H1 (cell line): ENCODE results near the gene FBH1. TPM values are rescaled to one million over a fixed set of nuclear protein-coding genes. Genes with fewer than 3 reads are reported as not detected.
A peak's percentile ranks its signal among the peaks of the same experiment; 100 is the strongest.

Source experiments
- CTCF ChIA-PET: fragments of 300-600 bp; sonication (Branson Sonifier 250); formaldehyde crosslinking; loops from one replicate; lab custom pipeline; 2021; ENCODE audit not compliant: partially characterized antibody; lab: Charles Lee
- POLR2A ChIA-PET: fragments of 300-600 bp; sonication (Branson Sonifier 250); formaldehyde crosslinking; loops from one replicate; lab custom pipeline; 2021; ENCODE audit warnings: inconsistent platforms; ENCODE audit not compliant: partially characterized antibody; lab: Charles Lee
- DNase-seq, 2 experiments: peaks; one replicate each; pipeline versions ENCODE4 v3.0.0 to v3.0.0-alpha.2; 2010 to 2022; ENCODE audit warnings: low spot score in 2 of 2, low read depth in 1 of 2, mixed read lengths in 1 of 2
- FAIRE-seq: peaks from 2 replicates; lab custom pipeline; 2011; peaks lifted over from hg19 to GRCh38; lab: Jason Lieb, UNC
- H2AFZ ChIP-seq: 2 replicates; pipeline ENCODE4 v1.8.1; 2012; ENCODE audit warnings: low read length, inconsistent platforms
- H2AK5ac ChIP-seq: 2 replicates; pipeline ENCODE4 v1.6.1; 2013; ENCODE audit warnings: low read depth, low read length
- H2BK120ac ChIP-seq: replicated peaks from 2 replicates; pipeline ENCODE3; 2013; ENCODE audit warnings: low read depth, low read length, inconsistent platforms
- H2BK12ac ChIP-seq: 2 replicates; pipeline ENCODE4 v1.6.1; 2013; ENCODE audit warnings: low read depth, low read length
- H2BK15ac ChIP-seq: 2 replicates; pipeline ENCODE4 v1.6.1; 2013; ENCODE audit warnings: low read length
- H2BK20ac ChIP-seq: 2 replicates; pipeline ENCODE4 v1.6.1; 2013; ENCODE audit warnings: low read length
- H2BK5ac ChIP-seq: 2 replicates; pipeline ENCODE4 v1.6.1; 2013; ENCODE audit warnings: low read depth, low read length
- H3K14ac ChIP-seq: 2 replicates; pipeline ENCODE4 v1.6.1; 2013; ENCODE audit warnings: inconsistent platforms; ENCODE audit not compliant: insufficient read length
- H3K18ac ChIP-seq: 2 replicates; pipeline ENCODE4 v1.6.1; 2013; ENCODE audit warnings: low read length; ENCODE audit errors: extremely low read depth
- H3K23ac ChIP-seq: 2 replicates; pipeline ENCODE4 v1.6.1; 2013; ENCODE audit warnings: inconsistent platforms; ENCODE audit not compliant: insufficient read length
- H3K23me2 ChIP-seq: 2 replicates; pipeline ENCODE4 v1.6.1; 2013; ENCODE audit warnings: low read depth, low read length
- H3K27ac ChIP-seq: 2 replicates; pipeline ENCODE4 v1.6.1; 2011; ENCODE audit warnings: low read depth, low read length, inconsistent platforms
- H3K27me3 ChIP-seq, 4 experiments: replicated peaks in 1 of 4; 1 replicate in 1 of 4; 2 replicates in 3 of 4; pipeline versions ENCODE4 v1.6.1 to v1.8.1; 2011 to 2013; ENCODE audit warnings: low read length in 3 of 4, mild to moderate bottlenecking in 3 of 4, inconsistent platforms in 2 of 4, mixed read lengths in 2 of 4, moderate library complexity in 1 of 4; ENCODE audit not compliant: control insufficient read depth in 3 of 4, insufficient read depth in 3 of 4; ENCODE audit errors: extremely low read depth in 1 of 4
- H3K36me3 ChIP-seq, 4 experiments: 2 replicates each; pipeline versions ENCODE4 v1.6.1 to v1.8.1; 2011 to 2013; ENCODE audit warnings: mild to moderate bottlenecking in 4 of 4, low read length in 3 of 4, moderate library complexity in 2 of 4, control low read depth in 1 of 4, inconsistent platforms in 1 of 4; ENCODE audit not compliant: insufficient read depth in 4 of 4, control insufficient read depth in 2 of 4
- H3K4ac ChIP-seq: replicated peaks from 2 replicates; pipeline ENCODE3; 2013; ENCODE audit warnings: low read length, low read depth, mixed read lengths, inconsistent platforms; ENCODE audit not compliant: insufficient read length
- H3K4me1 ChIP-seq, 4 experiments: replicated peaks in 1 of 4; 1 replicate in 1 of 4; 2 replicates in 3 of 4; pipeline versions ENCODE4 v1.6.1 to v1.8.1; 2011 to 2013; ENCODE audit warnings: low read length in 3 of 4, inconsistent platforms in 2 of 4, mixed read lengths in 1 of 4; ENCODE audit not compliant: insufficient read depth in 4 of 4, control insufficient read depth in 3 of 4
- H3K4me2 ChIP-seq, 2 experiments: 2 replicates each; pipeline versions ENCODE4 v1.6.1 to v1.8.1; 2011 to 2013; ENCODE audit warnings: low read depth in 2 of 2, low read length in 2 of 2, control low read depth in 1 of 2, inconsistent platforms in 1 of 2, mild to moderate bottlenecking in 1 of 2; ENCODE audit not compliant: insufficient read depth in 1 of 2
- H3K4me3 ChIP-seq, 4 experiments: fragments of 200-600, 300-600 bp in 1 of 4; sonication (generic), shearing (Covaris generic), sonication (Bioruptor Twin) in 1 of 4; 2 replicates each; pipeline versions ENCODE4 v1.5.1 to v1.8.1; 2011 to 2016; ENCODE audit warnings: low read length in 4 of 4, low read depth in 3 of 4, control low read depth in 2 of 4, inconsistent platforms in 2 of 4, mild to moderate bottlenecking in 2 of 4, mixed read lengths in 1 of 4, moderate library complexity in 1 of 4; ENCODE audit not compliant: insufficient read depth in 2 of 4; ENCODE audit errors: extremely low read depth in 1 of 4
- H3K56ac ChIP-seq: replicated peaks from 2 replicates; pipeline ENCODE3; 2013; ENCODE audit warnings: low read depth, mild to moderate bottlenecking, mixed read lengths, low read length, inconsistent platforms; ENCODE audit not compliant: insufficient read length
- H3K79me1 ChIP-seq: 2 replicates; pipeline ENCODE4 v1.6.1; 2013; ENCODE audit warnings: low read depth, low read length, control low read depth
- H3K79me2 ChIP-seq, 2 experiments: 2 replicates each; pipeline versions ENCODE4 v1.6.1 to v1.8.1; 2012 to 2013; ENCODE audit warnings: low read length in 2 of 2, mild to moderate bottlenecking in 2 of 2, inconsistent platforms in 1 of 2; ENCODE audit not compliant: insufficient read depth in 2 of 2, control insufficient read depth in 1 of 2
- H3K9ac ChIP-seq, 4 experiments: replicated peaks in 1 of 4; 1 replicate in 1 of 4; 2 replicates in 3 of 4; pipeline versions ENCODE4 v1.6.1 to v1.8.1; 2011 to 2013; ENCODE audit warnings: low read depth in 3 of 4, low read length in 3 of 4, control low read depth in 2 of 4, mild to moderate bottlenecking in 2 of 4, moderate library complexity in 2 of 4, inconsistent platforms in 1 of 4; ENCODE audit errors: extremely low read depth in 1 of 4
- H3K9me3 ChIP-seq, 2 experiments: 2 replicates each; pipeline versions ENCODE4 v1.6.1 to v1.8.1; 2012 to 2013; ENCODE audit warnings: mild to moderate bottlenecking in 2 of 2, moderate library complexity in 2 of 2, control low read depth in 1 of 2, inconsistent platforms in 1 of 2, low read depth in 1 of 2, low read length in 1 of 2, mixed read lengths in 1 of 2; ENCODE audit not compliant: insufficient read depth in 2 of 2
- H4K20me1 ChIP-seq, 2 experiments: replicated peaks in 1 of 2; 2 replicates each; pipeline versions ENCODE3 to v1.8.1; 2011 to 2013; ENCODE audit warnings: inconsistent platforms in 2 of 2, low read length in 2 of 2, mild to moderate bottlenecking in 1 of 2; ENCODE audit not compliant: insufficient read depth in 2 of 2, control insufficient read depth in 1 of 2
- H4K5ac ChIP-seq: 2 replicates; pipeline ENCODE4 v1.6.1; 2013; ENCODE audit warnings: low read length, low read depth, mixed read lengths, inconsistent platforms; ENCODE audit not compliant: insufficient read length
- H4K8ac ChIP-seq: 2 replicates; pipeline ENCODE4 v1.8.0; 2013; ENCODE audit warnings: mild to moderate bottlenecking, moderate library complexity, low read length, inconsistent platforms; ENCODE audit not compliant: insufficient read depth; ENCODE audit errors: extremely low read depth
- H4K91ac ChIP-seq: replicated peaks from 2 replicates; pipeline ENCODE3; 2013; ENCODE audit warnings: low read length, mixed read lengths, inconsistent platforms; ENCODE audit not compliant: insufficient read length
- BACH1 ChIP-seq: IDR thresholded peaks from 2 replicates; pipeline ENCODE4 v1.6.1; 2012; ENCODE audit warnings: low read length, improper control_type of control experiment
- CBX5 ChIP-seq: fragments of 300-800, 300-1000 bp; sonication (generic); IDR thresholded peaks from 2 replicates; pipeline ENCODE4 v1.7.1; 2016; ENCODE audit warnings: antibody characterized with exemption, low read length, low read depth
- CHD2 ChIP-seq: IDR thresholded peaks from 2 replicates; pipeline ENCODE4 v1.6.1; 2012; ENCODE audit warnings: low read length, improper control_type of control experiment
- MAX ChIP-seq: IDR thresholded peaks from 2 replicates; pipeline ENCODE4 v1.6.1; 2012; ENCODE audit warnings: inconsistent platforms
- POU5F1 ChIP-seq: IDR thresholded peaks from 2 replicates; pipeline ENCODE4 v1.6.1; 2011; ENCODE audit warnings: low read depth, mild to moderate bottlenecking, low read length, moderate library complexity
- RAD21 ChIP-seq, 2 experiments: IDR thresholded peaks in 1 of 2; conservative IDR thresholded peaks in 1 of 2; 2 replicates each; pipeline ENCODE4 v1.6.1; 2011; ENCODE audit warnings: low read depth in 2 of 2, low read length in 2 of 2, improper control_type of control experiment in 1 of 2, inconsistent platforms in 1 of 2, mild to moderate bottlenecking in 1 of 2, moderate library complexity in 1 of 2
- TAF1 ChIP-seq: IDR thresholded peaks from 2 replicates; pipeline ENCODE4 v1.6.1; 2011; ENCODE audit warnings: mild to moderate bottlenecking, low read depth, low read length
- TAF7 ChIP-seq: optimal IDR thresholded peaks from 2 replicates; pipeline ENCODE3; 2011; ENCODE audit warnings: low read depth, mild to moderate bottlenecking, inconsistent platforms, low read length, moderate library complexity, borderline replicate concordance
- USF2 ChIP-seq: IDR thresholded peaks from 2 replicates; pipeline ENCODE4 v1.6.1; 2011; ENCODE audit warnings: low read length, improper control_type of control experiment
- ZNF274 ChIP-seq: IDR thresholded peaks from 2 replicates; pipeline ENCODE4 v1.7.0; 2012; ENCODE audit warnings: low read length, borderline replicate concordance; ENCODE audit errors: extremely low read depth
- WGBS, 2 experiments: shearing (Covaris generic) in 1 of 2; methylation state at CpG; one replicate each; pipeline versions ENCODE4 v1.1.6 to v1.1.7; 2013 to 2015; ENCODE audit warnings: low lambda C conversion rate in 2 of 2, mixed read lengths in 2 of 2, inconsistent platforms in 1 of 2, low coverage in 1 of 2, missing lambda C conversion rate in 1 of 2; ENCODE audit not compliant: insufficient replicate concordance in 2 of 2, insufficient coverage in 1 of 2, insufficient read length in 1 of 2; ENCODE audit errors: extremely low coverage in 1 of 2, missing lambda C conversion rate in 1 of 2; 5-methylcytosine and 5-hydroxymethylcytosine counted together
- polyA plus RNA-seq, 7 experiments: library from polyadenylated mRNA; depleted of rRNA in 3 of 7; stranded (reverse) in 5 of 7; unstranded in 2 of 7; fragments of >200 nt in 5 of 7; fragments of 200-250 nt in 2 of 7; gene quantifications; 1 replicate in 5 of 7; 2 replicates in 1 of 7; 4 replicates in 1 of 7; pipeline versions ENCODE4 v1.2.1 to v1.2.3, GENCODE V29; 2011 to 2013; ENCODE audit warnings: missing spikeins in 2 of 7, mixed read lengths in 2 of 7
- total RNA-seq: library from RNA; stranded (reverse); fragmentation: NEBNext Ultra II Directional; extraction: Animal tissue kit (Norgen Biotek cat#: 25700); gene quantifications from 2 replicates; pipeline ENCODE4 v1.2.1, GENCODE V29; 2021

FBH1 gene
- total and polyA plus RNA-seq, 2 of the 8 experiments (the other 6 are each of a cell fraction or from before 2014, with no cell fraction given): 31.1 to 51.8 TPM

DNA sequence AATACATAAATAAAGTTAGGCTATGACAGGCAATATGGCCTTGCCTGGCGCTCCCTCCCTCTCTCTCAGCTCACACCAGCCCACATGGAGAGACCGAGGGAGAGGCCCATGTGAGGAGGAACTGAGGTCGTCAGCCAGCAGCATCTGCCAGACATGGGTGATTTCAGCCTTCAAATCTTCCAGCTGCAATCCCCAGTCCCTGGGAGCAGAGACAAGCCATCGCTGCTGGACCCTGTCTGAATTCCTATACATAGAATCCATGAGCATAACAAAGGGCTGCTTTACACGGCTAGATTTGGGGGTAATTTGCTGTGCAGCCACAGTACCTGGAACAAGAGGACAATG is 35.9 kb upstream of the FBH1 start:
- ChIA-PET POLR2A (no interaction called here), CTCF (interaction anchor here (1.4 to 9.6 kb wide), 2 partner anchors 19 to 25 kb away, joined by 5 to 70 read pairs; no protein-coding TSS in a partner anchor)
- no peaks in the 10 kb centered on the region for H3K9me3 ChIP-seq
- WGBS, 2 experiments: 83% methylated on average over 5 of the region's 5 CpGs; no CpG with 5 or more reads in 1 of the 2 experiments
- no peak overlapping the region for H3K23ac ChIP-seq
- no peak overlapping the region for H2AK5ac ChIP-seq
- TF ChIP-seq TAF1 (no peak), BACH1 (no peak), CBX5 (no peak), MAX (no peak), POU5F1 (no peak), RAD21 (IDR thresholded peaks at IDR 0.05 in 1 of 2, conservative IDR thresholded peaks at IDR 0.05 in 1 of 2; ENCODE audit: low read depth in 2 of 2, low read length in 2 of 2) (no peak), CHD2 (no peak), TAF7 (no peak), USF2 (no peak), ZNF274 (no peak)
- no peak for FAIRE-seq
- H3K4me2 ChIP-seq: no peak overlapping the region
- H3K79me2 ChIP-seq: no peaks in the 10 kb centered on the region
- peak overlapping the region; percentile 44; the same call in 1 of the 2 replicates for H2BK5ac ChIP-seq
- no peak overlapping the region for H3K27ac ChIP-seq
- no peak overlapping the region for H2AFZ ChIP-seq
- H2BK20ac ChIP-seq: no peak overlapping the region
- H3K4me1 ChIP-seq: no peaks in the 10 kb centered on the region; a peak in 1 of 7 replicates
- H4K8ac ChIP-seq: 0 out of 2 replicates have a peak overlapping the region, but pooled peaks have one; percentile 57
- no peak for DNase-seq
- H3K23me2 ChIP-seq: no peaks in the 10 kb centered on the region
- H3K18ac ChIP-seq: peak overlapping the region; percentile 24; the same call in 1 of the 2 replicates
- H3K14ac ChIP-seq: no peak overlapping the region
- no peak overlapping the region for H3K9ac ChIP-seq
- no peaks in the 10 kb centered on the region for H4K20me1 ChIP-seq
- no peaks in the 10 kb centered on the region for H3K27me3 ChIP-seq
- no peak overlapping the region for H2BK120ac ChIP-seq
- no peak overlapping the region for H4K91ac ChIP-seq
- H3K4me3 ChIP-seq: no peak overlapping the region
- H2BK15ac ChIP-seq: no peak overlapping the region
- no peak overlapping the region for H4K5ac ChIP-seq
- H3K56ac ChIP-seq: no peak overlapping the region
- no peaks in the 10 kb centered on the region for H3K36me3 ChIP-seq
- H2BK12ac ChIP-seq: no peak overlapping the region
- H3K4ac ChIP-seq: no peak overlapping the region
- H3K79me1 ChIP-seq: no peaks in the 10 kb centered on the region
